A549 (cell line): Measurements from ENCODE around the gene ADK. TPM values are rescaled to one million over a fixed set of nuclear protein-coding genes. Genes with fewer than 3 reads are reported as not detected.

Experiments used
- ATAC-seq, 2 experiments: fragments of 200-7000 bp in 1 of 2; fragments of >200 bp in 1 of 2; cut with Nextera tagmentation in 1 of 2; cut with Tn5 transposase in 1 of 2; 3 replicates each; pipeline versions ENCODE4 v1.8.0 to v1.9.1; 2018 to 2020; ENCODE audit warnings: mild to moderate bottlenecking in 1 of 2, moderate library complexity in 1 of 2
- CTCF ChIA-PET: fragments of 300-600 bp; sonication (Branson Sonifier 250); formaldehyde crosslinking; extraction: SDS; loops from one replicate; lab custom pipeline; 2021; ENCODE audit warnings: antibody characterized with exemption, inconsistent platforms; lab: Yijun Ruan, JAX
- POLR2A ChIA-PET: fragments of 350-600 bp; formaldehyde crosslinking; extraction: SDS; loops from one replicate; lab custom pipeline; 2021; ENCODE audit warnings: antibody characterized with exemption, inconsistent platforms; lab: Yijun Ruan, JAX
- DNase-seq, 2 experiments: peaks; one replicate each; pipeline versions ENCODE4 v3.0.0 to v3.0.0-alpha.2; 2011 to 2016; ENCODE audit warnings: low read depth in 1 of 2, low spot score in 1 of 2
- FAIRE-seq: peaks from 2 replicates; lab custom pipeline; 2011; peaks lifted over from hg19 to GRCh38; lab: Jason Lieb, UNC
- H3K27ac ChIP-seq, 2 experiments: fragments of >200 bp; sonication (Bioruptor Twin); formaldehyde crosslinking; 3 replicates each; pipeline ENCODE4 v1.5.1; 2016 to 2017
- H3K4me1 ChIP-seq: fragments of >200 bp; sonication (Bioruptor Twin); formaldehyde crosslinking; 3 replicates; pipeline ENCODE4 v1.6.1; 2016
- H3K4me2 ChIP-seq: fragments of >200 bp; sonication (Bioruptor Twin); formaldehyde crosslinking; 3 replicates; pipeline ENCODE4 v1.6.1; 2016
- H3K4me3 ChIP-seq: fragments of >200 bp; sonication (Bioruptor Twin); formaldehyde crosslinking; 3 replicates; pipeline ENCODE4 v1.5.1; 2016
- H3K9me3 ChIP-seq: fragments of >200 bp; sonication (Bioruptor Twin); formaldehyde crosslinking; 3 replicates; pipeline ENCODE4 v1.6.1; 2016
- BHLHE40 ChIP-seq: IDR thresholded peaks from 2 replicates; pipeline ENCODE4 v1.6.1; 2012; ENCODE audit warnings: low read depth, low read length, inconsistent platforms
- CHD2 ChIP-seq: fragments of 150-350 bp; IDR thresholded peaks from 2 replicates; pipeline ENCODE4 v1.6.1; 2014; ENCODE audit warnings: low read length; ENCODE audit not compliant: partially characterized antibody
- EHMT2 ChIP-seq: fragments of 200-600 bp; sonication (generic); IDR thresholded peaks from 2 replicates; pipeline ENCODE4 v1.6.1; 2016; ENCODE audit warnings: antibody characterized with exemption, low read depth, mild to moderate bottlenecking, moderate library complexity
- ESRRA ChIP-seq: fragments of 150-350 bp; IDR thresholded peaks from 2 replicates; pipeline ENCODE4 v1.6.1; 2014; ENCODE audit warnings: mild to moderate bottlenecking, low read length, borderline replicate concordance
- FOSL2 ChIP-seq, 2 experiments: fragments of 450-650 bp in 1 of 2; fragments of >200 bp in 1 of 2; sonication (Bioruptor Twin) in 1 of 2; formaldehyde crosslinking; IDR thresholded peaks; 2 replicates each; pipeline versions ENCODE4 v1.5.0 to v1.6.1; 2016 to 2020; ENCODE audit warnings: mild to moderate bottlenecking in 1 of 2, moderate library complexity in 1 of 2
- HDAC2 ChIP-seq: fragments of 200-600 bp; sonication (generic); IDR thresholded peaks from 2 replicates; pipeline ENCODE4 v1.6.1; 2016
- HOXB5 ChIP-seq: fragments of 250-450 bp; sonication (Bioruptor Pico); IDR thresholded peaks from 2 replicates; pipeline ENCODE4 v1.5.0; 2020; ENCODE audit warnings: mild to moderate bottlenecking, moderate library complexity
- KDM5A ChIP-seq: fragments of 200-600 bp; sonication (generic); IDR thresholded peaks from 2 replicates; pipeline ENCODE4 v1.6.1; 2016; ENCODE audit warnings: antibody characterized with exemption, mild to moderate bottlenecking
- MAFK ChIP-seq: fragments of 450-650 bp; IDR thresholded peaks from 2 replicates; pipeline ENCODE4 v1.6.1; 2014; ENCODE audit not compliant: partially characterized antibody
- POLR2A ChIP-seq: IDR thresholded peaks from 2 replicates; pipeline ENCODE4 v1.6.1; 2012; ENCODE audit warnings: mild to moderate bottlenecking, low read length
- RNF2 ChIP-seq: fragments of 200-600 bp; sonication (generic); IDR thresholded peaks from 2 replicates; pipeline ENCODE4 v1.6.1; 2016; ENCODE audit warnings: low read depth, mild to moderate bottlenecking, antibody characterized with exemption, moderate library complexity, borderline replicate concordance
- TP53 ChIP-seq: fragments of 250-450 bp; sonication (Bioruptor Pico); IDR thresholded peaks from 2 replicates; pipeline ENCODE4 v1.5.0; 2021; ENCODE audit warnings: mild to moderate bottlenecking, moderate library complexity
- ZC3H11A ChIP-seq: fragments of 450-650 bp; IDR thresholded peaks from 2 replicates; pipeline ENCODE4 v1.6.1; 2014; ENCODE audit warnings: antibody characterized with exemption, mild to moderate bottlenecking
- WGBS: methylation state at CpG from one replicate; pipeline ENCODE4 v1.1.6; 2017; ENCODE audit errors: missing lambda C conversion rate; 5-methylcytosine and 5-hydroxymethylcytosine counted together
- polyA plus RNA-seq, 4 experiments: library from polyadenylated mRNA; depleted of rRNA in 3 of 4; stranded (reverse); fragments of >200 nt; fragmentation: RNase III in 1 of 4; extraction: RNeasy Plus Mini Kit Qiagen cat#74134 plus additional on column Dnase treatment in 1 of 4; gene quantifications; 2 replicates in 3 of 4; 3 replicates in 1 of 4; pipeline ENCODE4 v1.2.3, GENCODE V29; 2011 to 2017
- TF ChIP-seq, protein P1 (sequence below): fragments of >200 bp; sonication (Bioruptor Twin); formaldehyde crosslinking; IDR thresholded peaks from 3 replicates; pipeline ENCODE4 v1.6.1; 2016
- TF ChIP-seq, protein P2 (sequence below): IDR thresholded peaks from 2 replicates; pipeline ENCODE4 v1.6.1; 2012; ENCODE audit warnings: low read depth, borderline replicate concordance
- TF ChIP-seq, protein P3 (sequence below): IDR thresholded peaks from 2 replicates; pipeline ENCODE4 v1.6.1; 2012

ADK gene
- polyA plus RNA-seq, 2 of the 4 experiments (the other 2 are of a cell fraction): 35.8 to 40.7 TPM

DNA sequence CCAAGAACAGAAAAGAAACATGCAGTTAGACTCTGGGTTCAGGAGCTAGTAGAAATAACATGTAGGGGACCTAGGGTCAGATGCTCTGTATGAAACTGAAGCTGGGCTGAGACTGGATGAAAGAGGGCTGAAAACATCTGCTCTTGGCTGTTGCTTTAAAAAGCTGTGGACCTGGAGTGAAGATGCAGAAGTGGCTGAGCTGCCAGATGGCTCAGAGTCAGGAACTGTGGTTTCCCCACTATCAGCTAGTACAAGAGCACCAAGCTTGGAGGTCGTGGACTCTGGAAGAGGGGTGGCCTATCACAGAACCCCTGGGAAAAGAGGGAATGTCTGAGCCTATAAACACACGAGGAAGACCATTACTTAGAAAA lies 5.9 kb downstream of the ADK start (continued):
- TF ChIP-seq, protein P1, sequence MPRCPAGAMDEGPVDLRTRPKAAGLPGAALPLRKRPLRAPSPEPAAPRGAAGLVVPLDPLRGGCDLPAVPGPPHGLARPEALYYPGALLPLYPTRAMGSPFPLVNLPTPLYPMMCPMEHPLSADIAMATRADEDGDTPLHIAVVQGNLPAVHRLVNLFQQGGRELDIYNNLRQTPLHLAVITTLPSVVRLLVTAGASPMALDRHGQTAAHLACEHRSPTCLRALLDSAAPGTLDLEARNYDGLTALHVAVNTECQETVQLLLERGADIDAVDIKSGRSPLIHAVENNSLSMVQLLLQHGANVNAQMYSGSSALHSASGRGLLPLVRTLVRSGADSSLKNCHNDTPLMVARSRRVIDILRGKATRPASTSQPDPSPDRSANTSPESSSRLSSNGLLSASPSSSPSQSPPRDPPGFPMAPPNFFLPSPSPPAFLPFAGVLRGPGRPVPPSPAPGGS: no peak

DNA sequence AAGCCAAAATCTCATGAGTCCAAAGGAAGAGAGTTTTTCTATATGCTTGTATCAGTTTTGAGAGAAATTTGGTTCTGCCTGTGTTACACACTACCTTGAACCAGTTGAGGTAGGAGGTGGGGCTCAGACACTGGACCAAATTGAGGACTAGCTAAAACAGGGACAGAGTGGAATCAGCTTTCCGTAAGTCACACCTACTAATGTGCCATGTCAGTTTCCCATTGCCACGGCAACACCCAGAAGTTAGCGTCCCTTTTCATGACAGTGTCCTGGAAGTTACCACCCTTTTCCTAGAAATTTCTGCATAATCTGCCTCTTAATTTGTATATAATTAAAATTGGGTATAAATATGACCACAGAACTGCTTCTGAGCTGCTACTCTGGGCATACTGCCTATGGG lies 9.0 kb downstream of the ADK start:
- ChIA-PET CTCF (no interaction called here), POLR2A (no interaction called here)
- 90% methylated on average over 3 of the region's 3 CpGs for WGBS
- ATAC-seq (no peak), FAIRE-seq (no peak), DNase-seq (no peak)
- Histone ChIP-seq H3K4me3 (no peak overlapping the region), H3K9me3 (no peaks in the 10 kb centered on the region), H3K4me2 (no peak overlapping the region), H3K27ac (no peak overlapping the region), H3K4me1 (peaks cover 7% of the 10 kb centered on the region)
- no peak for TF ChIP-seq RNF2
- TF ChIP-seq HDAC2: no peak
- no peak for TF ChIP-seq TP53 (CRISPR knock-in tag)
- no peak for TF ChIP-seq BHLHE40

DNA sequence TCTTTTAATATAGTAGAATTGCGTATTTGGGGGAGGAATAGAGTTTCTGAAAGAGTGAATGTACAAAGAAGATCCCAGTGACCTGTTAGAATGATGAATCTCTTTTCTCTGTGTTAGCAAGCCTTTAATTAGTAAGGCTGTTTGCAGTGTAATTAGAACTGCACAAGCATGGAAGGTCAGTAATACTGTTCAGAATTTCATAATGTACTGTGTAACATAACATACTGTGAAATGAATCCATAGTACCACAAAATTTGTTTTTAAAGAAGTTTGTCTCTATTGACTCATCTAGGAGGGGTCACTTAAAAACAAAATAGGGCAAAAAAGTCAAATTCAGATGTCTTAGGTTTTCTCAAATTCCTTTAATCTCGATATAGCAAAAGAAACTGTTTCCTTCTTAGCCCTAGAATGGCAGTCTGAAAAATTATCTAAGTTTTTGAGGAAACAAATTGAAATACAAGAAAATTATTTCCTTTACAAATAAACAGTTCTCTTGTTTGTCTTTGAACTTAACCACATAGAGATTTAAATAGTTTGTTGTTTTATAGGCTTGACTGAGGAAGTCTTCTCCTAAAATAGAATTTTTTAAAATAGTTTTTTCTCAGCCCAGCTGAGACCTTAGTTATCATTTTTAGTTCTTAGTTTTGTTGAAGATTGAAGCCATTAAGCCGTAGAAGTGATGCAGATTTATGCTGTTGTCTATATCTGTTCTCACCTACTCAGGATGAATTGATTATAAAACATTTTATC lies 12.5 kb downstream of the ADK start:
- H3K4me2 ChIP-seq: no peak overlapping the region
- ChIA-PET POLR2A (no interaction called here), CTCF (interaction anchor here (0.7 to 1.4 kb wide), 3 partner anchors 11 to 50 kb away, joined by 3 to 4 read pairs (median 3); no protein-coding TSS in a partner anchor)
- no peak for TF ChIP-seq ESRRA
- TF ChIP-seq MAFK: no peak
- no peak for TF ChIP-seq HOXB5
- no peak for TF ChIP-seq KDM5A
- TF ChIP-seq ZC3H11A: no peak
- TF ChIP-seq, protein P2, sequence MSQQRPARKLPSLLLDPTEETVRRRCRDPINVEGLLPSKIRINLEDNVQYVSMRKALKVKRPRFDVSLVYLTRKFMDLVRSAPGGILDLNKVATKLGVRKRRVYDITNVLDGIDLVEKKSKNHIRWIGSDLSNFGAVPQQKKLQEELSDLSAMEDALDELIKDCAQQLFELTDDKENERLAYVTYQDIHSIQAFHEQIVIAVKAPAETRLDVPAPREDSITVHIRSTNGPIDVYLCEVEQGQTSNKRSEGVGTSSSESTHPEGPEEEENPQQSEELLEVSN: no peak
- TF ChIP-seq CHD2: no peak
- no peak overlapping the region for H3K4me3 ChIP-seq
- no peak overlapping the region for H3K27ac ChIP-seq
- ATAC-seq (no peak), DNase-seq (no peak), FAIRE-seq (no peak)
- H3K9me3 ChIP-seq: no peaks in the 10 kb centered on the region
- peaks cover 16% of the 10 kb centered on the region for H3K4me1 ChIP-seq
- 85% methylated on average over 3 of the region's 3 CpGs for WGBS

DNA sequence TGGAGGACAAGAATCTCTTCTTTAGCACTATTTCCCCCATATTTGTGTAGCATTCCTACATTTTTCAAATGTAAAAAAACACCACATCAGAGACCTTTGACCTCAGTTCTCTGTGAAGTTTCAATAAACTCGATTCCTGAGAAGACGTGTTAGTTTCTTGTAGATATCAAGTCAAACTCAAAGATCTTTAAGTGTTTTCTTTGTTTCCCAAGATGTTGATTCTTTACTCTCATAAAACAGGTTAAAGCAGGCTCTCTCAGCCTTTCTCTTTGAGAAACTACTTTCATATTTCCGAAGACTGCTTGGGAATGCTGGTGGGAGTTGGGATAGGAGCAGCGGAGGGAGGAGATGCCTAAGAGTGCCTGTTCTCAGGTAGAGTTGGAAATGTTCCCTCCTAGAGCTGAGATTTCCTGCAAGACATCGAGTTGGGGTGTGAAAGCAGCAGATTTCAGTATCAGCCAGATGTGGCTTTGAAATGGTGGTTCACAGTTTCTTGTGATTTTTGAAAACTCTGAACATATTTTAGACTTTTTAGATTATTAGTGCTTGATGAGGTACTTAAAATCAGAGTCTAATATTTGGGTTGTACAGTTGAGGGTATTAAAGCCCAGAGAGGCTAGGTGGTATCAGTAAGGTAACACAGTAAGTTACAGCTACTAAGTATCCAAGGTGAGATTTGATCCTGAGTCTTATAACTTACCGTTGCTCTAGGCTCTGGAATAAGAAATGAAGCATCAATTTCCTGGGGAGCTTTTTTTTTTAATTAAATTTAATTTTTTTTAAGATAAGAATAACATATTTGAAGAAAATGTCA lies 13.9 kb downstream of the ADK start:
- WGBS: 69% methylated on average over 6 of the region's 6 CpGs
- no peak overlapping the region for H3K4me3 ChIP-seq
- no peak overlapping the region for H3K27ac ChIP-seq
- peaks cover 16% of the 10 kb centered on the region for H3K4me1 ChIP-seq
- no peaks in the 10 kb centered on the region for H3K9me3 ChIP-seq
- ChIA-PET POLR2A (interaction anchor here (0.6 kb wide), 1 partner anchor 313 kb away, joined by 3 read pairs; no protein-coding TSS in a partner anchor), CTCF (interaction anchor here (0.6 to 2.1 kb wide), 4 partner anchors 8 to 48 kb away, joined by 3 to 6 read pairs (median 4); partner anchors contain the start of gene AP3M1)
- FAIRE-seq: no peak
- no peak for TF ChIP-seq POLR2A
- no peak for TF ChIP-seq EHMT2
- TF ChIP-seq, protein P3, sequence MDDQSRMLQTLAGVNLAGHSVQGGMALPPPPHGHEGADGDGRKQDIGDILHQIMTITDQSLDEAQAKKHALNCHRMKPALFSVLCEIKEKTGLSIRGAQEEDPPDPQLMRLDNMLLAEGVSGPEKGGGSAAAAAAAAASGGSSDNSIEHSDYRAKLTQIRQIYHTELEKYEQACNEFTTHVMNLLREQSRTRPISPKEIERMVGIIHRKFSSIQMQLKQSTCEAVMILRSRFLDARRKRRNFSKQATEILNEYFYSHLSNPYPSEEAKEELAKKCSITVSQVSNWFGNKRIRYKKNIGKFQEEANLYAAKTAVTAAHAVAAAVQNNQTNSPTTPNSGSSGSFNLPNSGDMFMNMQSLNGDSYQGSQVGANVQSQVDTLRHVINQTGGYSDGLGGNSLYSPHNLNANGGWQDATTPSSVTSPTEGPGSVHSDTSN: no peak
- TF ChIP-seq FOSL2 (IDR thresholded peaks at IDR 0.05): no peak
- no peak for TF ChIP-seq FOSL2 (CRISPR knock-in tag; IDR thresholded peaks at IDR 0.05)
- no peak for ATAC-seq
- DNase-seq: no peak
- H3K4me2 ChIP-seq: peak overlapping the region; percentile 11; the same call in 1 of the 3 replicates
